WTC11 (cell line): Measurements from ENCODE around the gene SLC35E3.

Experiments used
- GRHL2 ChIP-seq: fragments of 250-450 bp; sonication (Bioruptor Pico); IDR thresholded peaks from 2 replicates; pipeline ENCODE4 v1.8.0; 2022; ENCODE audit warnings: mild to moderate bottlenecking, moderate library complexity; ENCODE audit not compliant: insufficient replicate concordance, severe bottlenecking
- TF ChIP-seq, protein P1 (sequence below): sonication (generic); formaldehyde crosslinking; IDR thresholded peaks from 2 replicates; pipeline ENCODE4 v1.8.0; 2022; ENCODE audit warnings: mild to moderate bottlenecking, missing genetic modification reagents

DNA sequence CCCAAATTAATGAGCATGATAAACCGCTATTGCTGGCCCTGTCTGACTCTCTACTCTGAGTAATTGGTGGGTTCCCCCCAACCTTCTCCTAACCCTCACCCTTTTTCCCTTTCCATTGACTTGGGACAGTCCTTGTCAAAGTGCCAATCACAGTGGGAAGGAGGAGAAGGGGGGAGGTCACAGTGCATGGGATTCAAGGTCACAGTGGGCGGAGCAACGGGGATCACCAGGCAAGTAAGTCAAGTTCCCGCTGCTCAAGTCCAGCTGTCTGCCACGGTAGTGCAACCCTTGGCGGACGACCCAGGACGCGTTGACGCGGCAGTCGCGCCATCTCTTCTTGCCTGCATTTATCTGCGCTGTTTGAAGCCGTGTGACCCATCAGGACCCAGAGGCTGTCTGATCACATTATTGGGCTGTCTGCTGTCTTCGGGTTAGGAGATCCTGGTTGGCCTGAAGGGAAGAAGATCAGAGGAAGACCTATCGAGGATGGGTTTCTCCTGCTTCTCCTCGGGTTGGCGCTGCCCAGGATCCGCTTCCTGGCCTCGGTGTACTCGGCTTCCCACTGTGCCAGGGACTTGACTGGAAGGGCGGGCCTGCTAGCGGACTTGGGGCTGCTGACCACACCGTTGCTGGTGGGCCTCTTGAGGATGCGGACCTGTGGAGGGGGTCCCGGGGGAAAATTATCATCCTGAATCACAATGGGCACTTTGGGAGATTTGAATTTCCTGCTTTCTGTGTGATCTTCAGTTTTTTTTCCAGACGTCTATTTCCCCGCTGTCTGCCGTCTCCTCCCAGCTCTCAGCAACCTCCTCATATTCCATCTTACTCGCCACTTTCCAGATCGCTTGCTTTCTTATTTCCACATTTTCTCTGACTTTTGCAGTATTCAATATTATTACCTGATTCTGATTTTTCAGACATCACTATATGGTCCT is 58.9 kb downstream of the SLC35E3 start:
- TF ChIP-seq, protein P1, sequence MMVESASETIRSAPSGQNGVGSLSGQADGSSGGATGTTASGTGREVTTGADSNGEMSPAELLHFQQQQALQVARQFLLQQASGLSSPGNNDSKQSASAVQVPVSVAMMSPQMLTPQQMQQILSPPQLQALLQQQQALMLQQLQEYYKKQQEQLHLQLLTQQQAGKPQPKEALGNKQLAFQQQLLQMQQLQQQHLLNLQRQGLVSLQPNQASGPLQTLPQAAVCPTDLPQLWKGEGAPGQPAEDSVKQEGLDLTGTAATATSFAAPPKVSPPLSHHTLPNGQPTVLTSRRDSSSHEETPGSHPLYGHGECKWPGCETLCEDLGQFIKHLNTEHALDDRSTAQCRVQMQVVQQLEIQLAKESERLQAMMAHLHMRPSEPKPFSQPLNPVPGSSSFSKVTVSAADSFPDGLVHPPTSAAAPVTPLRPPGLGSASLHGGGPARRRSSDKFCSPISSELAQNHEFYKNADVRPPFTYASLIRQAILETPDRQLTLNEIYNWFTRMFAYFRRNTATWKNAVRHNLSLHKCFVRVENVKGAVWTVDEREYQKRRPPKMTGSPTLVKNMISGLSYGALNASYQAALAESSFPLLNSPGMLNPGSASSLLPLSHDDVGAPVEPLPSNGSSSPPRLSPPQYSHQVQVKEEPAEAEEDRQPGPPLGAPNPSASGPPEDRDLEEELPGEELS (CRISPR knock-in tag), result no peak
- no peak for TF ChIP-seq GRHL2 (CRISPR knock-in tag)
